GM13977 (cell line): Measurements from ENCODE around the gene FCRL6.

Experiments
- DNase-seq: peaks from one replicate; pipeline ENCODE4 v3.0.0; 2012; ENCODE audit warnings: low spot score
- in situ Hi-C: fragments of 300-500 bp; cut with MboI; formaldehyde crosslinking; loops from one replicate; pipeline ENCODE4 v1.12.0; 2022; ENCODE audit warnings: low sequenced_read_pairs, low pct_unique_long_range_greater_than_20kb, mixed read lengths, inconsistent platforms; ENCODE audit not compliant: unreplicated experiment
- TF ChIP-seq, protein P1 (sequence below): IDR thresholded peaks from 2 replicates; pipeline ENCODE4 v1.5.1; 2012; ENCODE audit warnings: mild to moderate bottlenecking, control low read depth; ENCODE audit not compliant: insufficient read depth; ENCODE audit errors: extremely low read depth, missing control alignments

FCRL6 gene

DNA sequence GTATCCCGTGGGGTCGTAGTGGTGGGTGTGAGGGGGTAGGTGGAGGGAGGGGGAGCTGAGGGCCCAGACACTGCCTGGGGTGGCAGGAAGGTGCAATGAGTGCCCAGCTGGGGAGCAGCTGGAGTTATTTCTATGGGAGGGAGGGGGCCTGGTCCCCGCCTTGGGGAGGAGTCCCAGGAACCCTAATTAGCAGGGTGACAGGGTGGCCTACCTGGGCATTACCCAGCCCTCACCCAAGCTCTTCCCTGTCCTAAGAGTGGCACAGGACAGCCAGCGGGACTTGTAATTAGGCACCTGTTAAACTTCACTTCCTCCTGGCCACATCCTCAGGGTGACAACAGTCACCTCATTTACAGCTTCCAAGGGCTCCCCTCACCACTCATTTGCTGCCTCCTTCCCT is 60.4 kb downstream of the FCRL6 start, which contains the start of gene VSIG8:
VSIG8 (minus strand) TSS at position 101 of the 400 bp plus-strand sequence. CDS start 136 bp downstream, outside the sequence.
- no peak for DNase-seq
- in situ Hi-C loops, result no loop called here
- TF ChIP-seq, protein P1, sequence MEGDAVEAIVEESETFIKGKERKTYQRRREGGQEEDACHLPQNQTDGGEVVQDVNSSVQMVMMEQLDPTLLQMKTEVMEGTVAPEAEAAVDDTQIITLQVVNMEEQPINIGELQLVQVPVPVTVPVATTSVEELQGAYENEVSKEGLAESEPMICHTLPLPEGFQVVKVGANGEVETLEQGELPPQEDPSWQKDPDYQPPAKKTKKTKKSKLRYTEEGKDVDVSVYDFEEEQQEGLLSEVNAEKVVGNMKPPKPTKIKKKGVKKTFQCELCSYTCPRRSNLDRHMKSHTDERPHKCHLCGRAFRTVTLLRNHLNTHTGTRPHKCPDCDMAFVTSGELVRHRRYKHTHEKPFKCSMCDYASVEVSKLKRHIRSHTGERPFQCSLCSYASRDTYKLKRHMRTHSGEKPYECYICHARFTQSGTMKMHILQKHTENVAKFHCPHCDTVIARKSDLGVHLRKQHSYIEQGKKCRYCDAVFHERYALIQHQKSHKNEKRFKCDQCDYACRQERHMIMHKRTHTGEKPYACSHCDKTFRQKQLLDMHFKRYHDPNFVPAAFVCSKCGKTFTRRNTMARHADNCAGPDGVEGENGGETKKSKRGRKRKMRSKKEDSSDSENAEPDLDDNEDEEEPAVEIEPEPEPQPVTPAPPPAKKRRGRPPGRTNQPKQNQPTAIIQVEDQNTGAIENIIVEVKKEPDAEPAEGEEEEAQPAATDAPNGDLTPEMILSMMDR, result no peak

DNA sequence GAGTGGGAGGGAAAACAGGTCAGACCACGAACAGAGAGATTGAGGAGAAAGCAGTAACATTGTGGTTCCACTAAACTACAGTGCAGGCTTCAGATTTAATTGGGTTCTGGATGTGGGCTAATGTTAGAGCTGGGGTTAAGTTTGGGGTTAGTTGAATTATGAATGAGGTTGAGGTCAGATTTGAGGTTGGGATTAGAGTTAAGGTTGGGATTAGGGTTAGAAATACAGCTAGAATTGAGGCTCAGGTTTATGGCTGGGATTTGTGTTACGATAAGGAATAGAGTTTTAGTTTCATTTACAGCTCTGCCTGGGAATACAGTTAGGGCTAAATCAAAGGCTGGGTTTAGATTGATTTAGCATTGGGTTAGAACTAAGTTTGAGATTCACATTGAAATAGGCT is 62.1 kb downstream of the FCRL6 start:
- in situ Hi-C loops, result no loop called here
- TF ChIP-seq, protein P1, result no peak
- no peak for DNase-seq
